ENCODE data around the gene PRAMEF18.
"Not testable (repeated sequence)": the region's sequence is repeated elsewhere in the genome, so short reads cannot be mapped to it uniquely, and the experiment has no call there.

Gene PRAMEF18

GRCh38 chr1:13225675-13226204 is at the start of gene PRAMEF18:
PRAMEF18 (minus strand) TSS chr1:13226154; CDS start chr1:13226106, 48 bp downstream.
- DNase-seq = not testable (repeated sequence)

- not testable (repeated sequence) for DNase-seq
Measured at GRCh38 chr1:13265124-13265523, 39.2 kb upstream of the PRAMEF18 start.

GRCh38 chr1:13253898-13254297 is 27.9 kb upstream of the PRAMEF18 start, which contains the start of gene PRAMEF5:
PRAMEF5 (plus strand) TSS chr1:13254198; CDS start chr1:13259269, 5,071 bp downstream.
- DNase-seq = not testable (repeated sequence)

GRCh38 chr1:13247122-13247521 is 21.2 kb upstream of the PRAMEF18 start:
- DNase-seq = not testable (repeated sequence)

- DNase-seq = not testable (repeated sequence)
Measured at GRCh38 chr1:13246554-13246871, 20.6 kb upstream of the PRAMEF18 start.

- not testable (repeated sequence) for DNase-seq
Measured at GRCh38 chr1:13245841-13246553, 20.0 kb upstream of the PRAMEF18 start.

- not testable (repeated sequence) for DNase-seq
Measured at GRCh38 chr1:13243536-13244263, 17.7 kb upstream of the PRAMEF18 start.

- not testable (repeated sequence) for DNase-seq
Measured at GRCh38 chr1:13239633-13240032, 13.7 kb upstream of the PRAMEF18 start.

- DNase-seq = not testable (repeated sequence)
Measured at GRCh38 chr1:13237572-13237971, 11.6 kb upstream of the PRAMEF18 start.

GRCh38 chr1:13234057-13234456 is 8.1 kb upstream of the PRAMEF18 start:
- DNase-seq = not testable (repeated sequence)

GRCh38 chr1:13232056-13232455 is 6.1 kb upstream of the PRAMEF18 start:
- DNase-seq = not testable (repeated sequence)

- not testable (repeated sequence) for DNase-seq
Measured at GRCh38 chr1:13231061-13231750, 5.3 kb upstream of the PRAMEF18 start.

GRCh38 chr1:13230601-13231000 is 4.6 kb upstream of the PRAMEF18 start:
- not testable (repeated sequence) for DNase-seq

GRCh38 chr1:13230096-13230495 is 4.1 kb upstream of the PRAMEF18 start:
- not testable (repeated sequence) for DNase-seq

- DNase-seq = no peak
Measured at GRCh38 chr1:13228343-13228781, 2.4 kb upstream of the PRAMEF18 start.

- DNase-seq = not testable (repeated sequence)
Measured at GRCh38 chr1:13227271-13228055, 1.5 kb upstream of the PRAMEF18 start.

GRCh38 chr1:13224480-13225060 is 1.4 kb downstream of the PRAMEF18 start:
- DNase-seq = no peak

GRCh38 chr1:13222788-13223187 is 3.2 kb downstream of the PRAMEF18 start:
- not testable (repeated sequence) for DNase-seq

GRCh38 chr1:13219203-13219602 is 6.8 kb downstream of the PRAMEF18 start:
- DNase-seq = not testable (repeated sequence)

- not testable (repeated sequence) for DNase-seq
Measured at GRCh38 chr1:13216619-13217018, 9.3 kb downstream of the PRAMEF18 start.

- DNase-seq = not testable (repeated sequence)
Measured at GRCh38 chr1:13208712-13209111, 17.2 kb downstream of the PRAMEF18 start.

- DNase-seq = not testable (repeated sequence)
Measured at GRCh38 chr1:13201309-13201708, 24.6 kb downstream of the PRAMEF18 start, which contains the start of gene PRAMEF13. PRAMEF13 (minus strand) TSS chr1:13201409; CDS start chr1:13199589, 1,820 bp downstream.
